Thoracic aorta (tissue), 2 donors: ENCODE results near the gene REX1BD. TPM values are rescaled to one million over a fixed set of nuclear protein-coding genes. Genes with fewer than 3 reads are reported as not detected.
A peak's percentile ranks its signal among the peaks of the same experiment; 100 is the strongest.

ENCODE experiments used
- ATAC-seq: fragments of 150-250 bp; one replicate; pipeline ENCODE4 v1.8.0; 2017; ENCODE audit warnings: low read depth; ENCODE audit not compliant: insufficient number of reproducible peaks, low FRiP score
- DNase-seq: peaks from one replicate; pipeline ENCODE4 v3.0.0-alpha.2; 2020; ENCODE audit warnings: low spot score
- H3K27ac ChIP-seq, 2 donors: fragments of 200-600 bp; sonication (generic); 1 replicate in 1 of 2; 2 replicates in 1 of 2; pipeline ENCODE4 v1.5.1; 2016; ENCODE audit warnings: mild to moderate bottlenecking in 2 of 2, moderate library complexity in 2 of 2
- H3K27me3 ChIP-seq: fragments of 200-600 bp; sonication (generic); replicated peaks from 2 replicates; pipeline ENCODE4 v1.6.0; 2016; ENCODE audit warnings: mild to moderate bottlenecking; ENCODE audit not compliant: insufficient read depth
- H3K36me3 ChIP-seq: fragments of 200-600 bp; sonication (generic); one replicate; pipeline ENCODE4 v1.5.1; 2016
- H3K4me1 ChIP-seq, 2 donors: fragments of 200-600 bp; sonication (generic); 1 replicate in 1 of 2; 2 replicates in 1 of 2; pipeline versions ENCODE4 v1.5.1 to v1.6.0; 2016; ENCODE audit warnings: low read depth in 2 of 2, mild to moderate bottlenecking in 1 of 2; ENCODE audit not compliant: control insufficient read depth in 1 of 2
- H3K4me3 ChIP-seq: fragments of 200-600 bp; sonication (generic); 2 replicates; pipeline ENCODE4 v1.5.1; 2016; ENCODE audit warnings: mild to moderate bottlenecking
- H3K9me3 ChIP-seq: fragments of 200-600 bp; sonication (generic); 2 replicates; pipeline ENCODE4 v1.5.1; 2016
- total RNA-seq, 2 donors: library from RNA; depleted of rRNA; stranded (reverse); fragments of >200 nt; gene quantifications; one replicate each; pipeline versions ENCODE4 v1.1.0 to v1.2.3, GENCODE V29; 2016
- TF ChIP-seq, protein P1 (sequence below): fragments of 200-600 bp; sonication (generic); IDR thresholded peaks from one replicate; pipeline ENCODE4 v1.5.1; 2019; ENCODE audit warnings: antibody characterized with exemption

REX1BD gene
- total RNA-seq, 2 donors from 2014 or later: 36.3 to 66.6 TPM

DNA sequence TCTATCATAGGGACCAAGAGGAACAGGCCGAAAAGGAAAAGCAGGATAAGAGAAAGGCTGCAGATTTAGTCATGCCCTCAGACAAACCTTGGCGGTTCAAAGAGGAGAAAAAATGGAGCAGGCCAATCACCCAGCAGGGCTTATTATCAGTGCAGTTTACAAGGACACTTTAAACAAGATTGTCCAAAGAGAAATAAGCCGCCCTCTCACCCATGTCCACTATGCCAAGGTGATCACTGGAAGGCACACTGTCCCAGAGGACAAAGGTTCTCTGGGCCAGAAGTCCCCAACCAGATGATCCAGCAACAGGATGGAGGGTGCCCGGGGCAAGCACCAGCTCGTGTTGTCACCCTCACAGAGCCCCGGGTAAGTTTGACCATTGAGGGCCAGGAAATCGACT is 8.3 kb upstream of the REX1BD start:
- no peak overlapping the region for H3K4me3 ChIP-seq
- H3K4me1 ChIP-seq: no peaks in the 10 kb centered on the region
- H3K27ac ChIP-seq: no peak overlapping the region
- no peaks in the 10 kb centered on the region for H3K9me3 ChIP-seq
- no peaks in the 10 kb centered on the region for H3K27me3 ChIP-seq
- peaks cover 14% of the 10 kb centered on the region for H3K36me3 ChIP-seq
- ATAC-seq (no peak), DNase-seq (no peak)
- TF ChIP-seq, protein P1, sequence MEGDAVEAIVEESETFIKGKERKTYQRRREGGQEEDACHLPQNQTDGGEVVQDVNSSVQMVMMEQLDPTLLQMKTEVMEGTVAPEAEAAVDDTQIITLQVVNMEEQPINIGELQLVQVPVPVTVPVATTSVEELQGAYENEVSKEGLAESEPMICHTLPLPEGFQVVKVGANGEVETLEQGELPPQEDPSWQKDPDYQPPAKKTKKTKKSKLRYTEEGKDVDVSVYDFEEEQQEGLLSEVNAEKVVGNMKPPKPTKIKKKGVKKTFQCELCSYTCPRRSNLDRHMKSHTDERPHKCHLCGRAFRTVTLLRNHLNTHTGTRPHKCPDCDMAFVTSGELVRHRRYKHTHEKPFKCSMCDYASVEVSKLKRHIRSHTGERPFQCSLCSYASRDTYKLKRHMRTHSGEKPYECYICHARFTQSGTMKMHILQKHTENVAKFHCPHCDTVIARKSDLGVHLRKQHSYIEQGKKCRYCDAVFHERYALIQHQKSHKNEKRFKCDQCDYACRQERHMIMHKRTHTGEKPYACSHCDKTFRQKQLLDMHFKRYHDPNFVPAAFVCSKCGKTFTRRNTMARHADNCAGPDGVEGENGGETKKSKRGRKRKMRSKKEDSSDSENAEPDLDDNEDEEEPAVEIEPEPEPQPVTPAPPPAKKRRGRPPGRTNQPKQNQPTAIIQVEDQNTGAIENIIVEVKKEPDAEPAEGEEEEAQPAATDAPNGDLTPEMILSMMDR: no peak

DNA sequence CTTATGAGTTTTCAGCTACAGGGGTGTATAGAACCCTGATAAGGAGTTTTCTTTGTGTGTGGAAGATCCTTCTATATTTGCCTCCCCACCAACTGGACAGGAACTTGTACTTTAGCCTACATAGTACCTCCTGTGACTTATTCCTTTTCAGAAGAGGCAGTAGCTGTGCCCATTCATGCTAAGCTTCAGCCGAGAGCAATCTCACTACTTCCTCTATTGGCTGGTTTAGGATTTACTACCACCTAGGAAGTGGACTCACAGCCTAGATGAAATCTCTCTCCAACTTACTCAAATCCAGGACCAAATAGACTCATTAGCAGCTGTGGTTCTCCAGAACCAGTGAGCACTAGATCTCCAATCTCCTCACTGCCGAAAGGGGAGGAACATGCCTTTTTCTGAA is 2.3 kb upstream of the REX1BD start:
- DNase-seq (no peak), ATAC-seq (no peak)
- Histone ChIP-seq H3K27me3 (no peaks in the 10 kb centered on the region), H3K4me3 (no peak overlapping the region), H3K4me1 (peaks cover 11 to 21% of the 10 kb centered on the region in 2 donors), H3K27ac (no peak overlapping the region), H3K36me3 (peaks cover 8% of the 10 kb centered on the region), H3K9me3 (no peaks in the 10 kb centered on the region)
- TF ChIP-seq, protein P1: no peak

DNA sequence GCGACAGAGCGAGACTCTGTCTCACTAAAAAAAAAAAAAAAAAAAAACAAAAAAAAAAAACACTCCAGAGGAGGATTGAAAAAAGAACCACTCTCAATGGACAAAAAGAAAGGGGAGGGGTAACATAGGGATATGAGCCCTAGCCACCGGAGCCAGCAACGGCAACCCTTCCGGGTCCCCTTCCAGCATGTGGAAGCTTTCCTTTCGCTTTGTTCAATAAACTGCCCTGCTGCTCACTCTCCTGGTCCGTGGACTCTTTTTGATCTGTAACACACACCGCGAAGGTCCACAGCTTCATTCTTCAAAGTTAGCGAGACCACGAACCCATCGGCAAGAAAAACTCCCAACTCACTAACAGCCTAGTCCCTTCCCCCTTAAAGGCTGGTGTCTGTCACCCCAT is 1.0 kb upstream of the REX1BD start:
- DNase-seq: no peak
- TF ChIP-seq, protein P1: no peak
- H3K27ac ChIP-seq: no peak overlapping the region
- H3K9me3 ChIP-seq: no peaks in the 10 kb centered on the region
- ATAC-seq: no peak
- H3K36me3 ChIP-seq: peaks cover 8% of the 10 kb centered on the region
- no peak overlapping the region for H3K4me3 ChIP-seq
- peaks cover 11 to 21% of the 10 kb centered on the region in 2 donors for H3K4me1 ChIP-seq
- no peaks in the 10 kb centered on the region for H3K27me3 ChIP-seq

DNA sequence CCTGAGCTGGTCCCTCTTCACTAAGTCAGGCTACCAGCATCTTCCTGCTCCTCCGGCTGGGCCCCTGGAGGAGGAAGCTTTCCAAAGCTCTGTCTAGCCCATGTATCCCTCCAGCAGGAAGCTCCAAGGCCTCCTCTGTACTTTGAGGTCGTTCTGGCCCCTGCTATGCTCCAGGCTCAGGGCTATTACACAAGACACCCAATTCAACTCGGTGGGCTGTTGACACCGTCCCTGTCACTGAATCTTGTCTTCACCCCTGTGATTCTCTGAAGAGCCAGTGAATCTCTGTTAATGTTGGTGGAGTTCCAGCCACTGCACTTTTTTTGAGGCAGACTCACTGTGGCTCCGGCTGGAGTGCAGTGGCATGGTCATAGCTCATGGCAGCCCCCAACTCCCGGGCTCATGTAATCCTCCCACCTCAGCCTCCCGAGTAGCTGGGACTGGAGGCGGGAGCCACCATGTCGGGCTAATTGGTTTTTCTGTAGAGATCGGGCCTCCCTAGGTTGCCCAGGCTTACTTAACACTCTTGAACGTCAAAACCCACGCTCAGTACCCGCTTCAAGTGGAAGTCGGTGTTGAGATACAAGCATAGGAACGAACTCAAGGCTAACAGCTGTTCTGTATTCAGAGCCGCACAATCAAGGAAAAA is 512 bp upstream of the REX1BD start:
- ATAC-seq (no peak), DNase-seq (no peak)
- TF ChIP-seq, protein P1: no peak
- H3K27ac ChIP-seq: peak overlapping the region; percentile 84 to 86
- H3K36me3 ChIP-seq: peaks cover 8% of the 10 kb centered on the region
- peak overlapping the region; percentile 89 for H3K4me3 ChIP-seq
- no peaks in the 10 kb centered on the region for H3K27me3 ChIP-seq
- H3K4me1 ChIP-seq: peaks cover 11 to 21% of the 10 kb centered on the region in 2 donors
- no peaks in the 10 kb centered on the region for H3K9me3 ChIP-seq

DNA sequence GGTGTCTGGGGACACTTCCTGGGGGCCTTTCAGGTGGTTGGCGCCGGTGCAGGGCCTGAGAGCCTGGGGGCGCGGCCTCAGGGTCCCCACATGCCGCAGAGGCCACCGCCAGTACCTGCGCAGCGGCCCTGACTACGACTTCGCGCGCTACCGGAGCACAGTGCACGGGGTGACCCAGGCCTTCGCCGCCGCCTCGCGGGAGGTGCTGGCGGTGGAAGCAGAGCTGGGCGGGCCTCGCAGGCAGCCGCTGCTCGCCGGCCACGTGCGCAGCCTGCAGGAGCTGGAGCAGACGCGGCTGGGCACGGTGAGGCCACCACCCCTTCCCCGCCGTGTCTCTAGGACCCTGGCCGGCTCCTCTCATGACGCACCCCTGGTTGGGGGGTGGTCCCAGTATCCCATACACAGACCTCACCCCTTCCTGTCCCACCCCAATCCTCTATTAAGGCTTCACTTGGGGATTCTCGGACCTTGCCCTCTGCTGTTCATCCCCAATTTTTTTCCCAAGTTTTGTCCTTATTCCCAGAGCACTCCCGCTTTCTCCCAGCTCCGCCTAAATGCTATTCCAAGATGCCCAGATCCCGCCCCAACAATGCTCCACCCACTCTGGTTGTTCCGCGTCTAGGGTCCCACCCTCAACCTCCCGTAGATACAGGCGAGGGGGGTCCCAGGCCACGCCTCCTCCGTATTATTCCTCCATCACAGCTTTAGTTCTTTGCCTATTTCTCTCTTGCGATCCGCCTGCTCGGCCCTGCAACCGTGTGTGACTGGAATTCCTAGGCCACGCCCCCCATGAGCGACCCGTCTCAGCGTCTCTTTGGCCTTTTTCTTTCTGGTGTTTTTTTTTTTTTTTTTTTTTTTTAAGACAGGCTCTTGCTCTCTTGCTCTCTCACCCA is 1.0 kb downstream of the REX1BD start:
- H3K4me3 ChIP-seq: peak overlapping the region; percentile 89
- H3K4me1 ChIP-seq: peaks cover 14 to 27% of the 10 kb centered on the region in 2 donors
- ATAC-seq (peak; percentile 6), DNase-seq (no peak)
- H3K27ac ChIP-seq: peak overlapping the region; percentile 84 to 86
- H3K36me3 ChIP-seq: peaks cover 8% of the 10 kb centered on the region
- TF ChIP-seq, protein P1: peak; percentile 29
- H3K9me3 ChIP-seq: no peaks in the 10 kb centered on the region
- H3K27me3 ChIP-seq: no peaks in the 10 kb centered on the region
